Stimulated activated naive CD4-positive, alpha-beta T cell (primary cell): ENCODE results near the gene OR11A1.
"Not testable (repeated sequence)": the region's sequence is repeated elsewhere in the genome, so short reads cannot be mapped to it uniquely, and the experiment has no call there.

ENCODE experiments used
- DNase-seq, 6 experiments: peaks; one replicate each; lab custom pipeline; 2025; lab: John Stamatoyannopoulos, UW

The OR11A1 gene

DNA sequence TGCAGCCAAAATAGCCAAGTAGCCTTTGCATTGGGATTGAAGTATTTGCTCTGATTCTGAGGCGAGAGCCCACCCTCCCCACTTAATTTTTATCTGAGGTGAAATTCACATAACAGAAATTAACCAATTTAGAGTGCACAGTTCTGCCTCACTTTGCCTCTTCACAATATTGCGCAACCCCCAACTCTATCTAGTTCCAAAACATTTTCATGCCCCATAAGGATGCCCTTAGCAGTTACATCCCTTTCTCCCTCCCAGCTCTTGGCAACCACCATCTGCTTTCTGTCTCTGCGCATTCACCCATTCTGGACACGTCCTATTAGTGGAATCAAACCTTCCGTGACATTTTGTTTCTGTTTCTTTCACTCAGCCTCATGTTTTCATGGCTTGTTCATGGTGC lies 21.9 kb upstream of the OR11A1 start:
- no peak for DNase-seq

DNA sequence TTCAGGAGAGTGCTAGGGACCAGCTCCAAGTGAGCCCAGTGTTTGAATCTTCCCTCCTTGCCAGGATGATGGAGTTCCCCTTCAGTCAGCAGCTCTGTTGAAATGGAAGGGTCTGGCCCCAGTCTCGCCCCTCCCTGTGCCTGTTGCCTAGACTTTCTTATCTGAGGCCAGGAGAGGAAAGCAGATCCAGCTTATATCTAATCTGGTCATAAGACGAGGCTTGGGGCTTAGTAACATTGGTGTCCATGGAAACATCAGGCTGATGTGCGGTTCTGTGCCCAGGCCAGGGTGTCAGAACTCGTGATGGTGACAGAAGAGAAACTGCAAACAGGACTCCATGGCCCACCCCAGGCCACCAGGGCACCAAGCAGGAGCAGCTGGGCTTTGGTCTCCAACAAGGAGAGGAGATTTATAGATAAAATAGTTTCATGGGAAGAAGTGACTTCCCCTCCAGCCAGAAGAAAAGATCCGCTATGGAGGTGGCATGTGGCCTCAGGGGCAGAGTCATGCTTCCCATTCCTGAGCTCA lies 21.1 kb upstream of the OR11A1 start:
- no peak for DNase-seq

DNA sequence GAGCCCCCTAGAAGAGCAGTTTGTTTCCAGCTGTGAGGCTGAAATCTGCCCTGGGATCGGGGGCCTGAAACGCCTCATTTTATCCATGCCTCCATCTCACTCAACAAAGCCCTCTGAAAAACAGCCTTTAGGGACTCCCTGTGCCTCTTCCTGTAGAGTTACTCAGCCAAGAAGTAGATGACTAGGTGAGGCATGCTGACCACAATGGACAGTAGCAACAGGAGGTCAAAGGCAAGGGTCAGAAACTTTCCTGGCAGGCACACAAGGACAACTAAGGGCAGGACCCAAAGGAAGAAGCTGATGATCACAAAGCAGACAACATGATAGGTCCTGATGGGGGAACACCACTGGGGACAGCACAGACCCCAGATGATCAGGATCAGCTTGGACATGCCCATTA lies 18.1 kb upstream of the OR11A1 start:
- no peak for DNase-seq

DNA sequence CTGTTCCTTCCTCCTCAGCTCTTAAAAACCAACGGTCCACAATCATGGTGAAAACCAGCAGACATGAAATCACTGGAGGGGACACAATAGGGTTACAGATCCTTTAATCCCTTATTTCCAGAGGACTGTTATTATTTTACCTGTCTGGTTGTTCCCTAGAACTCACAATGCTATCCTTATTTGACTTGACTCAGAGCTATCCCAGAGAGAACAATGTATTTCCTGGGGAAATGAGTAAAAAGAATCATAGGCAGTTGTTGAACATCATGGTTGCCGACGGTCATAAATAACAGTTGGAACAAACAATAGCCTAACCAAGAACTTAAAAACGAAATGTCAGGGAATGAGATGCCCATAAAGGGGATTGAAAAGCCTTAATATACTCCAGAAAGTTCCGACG lies 9.4 kb upstream of the OR11A1 start:
- DNase-seq, result no peak

DNA sequence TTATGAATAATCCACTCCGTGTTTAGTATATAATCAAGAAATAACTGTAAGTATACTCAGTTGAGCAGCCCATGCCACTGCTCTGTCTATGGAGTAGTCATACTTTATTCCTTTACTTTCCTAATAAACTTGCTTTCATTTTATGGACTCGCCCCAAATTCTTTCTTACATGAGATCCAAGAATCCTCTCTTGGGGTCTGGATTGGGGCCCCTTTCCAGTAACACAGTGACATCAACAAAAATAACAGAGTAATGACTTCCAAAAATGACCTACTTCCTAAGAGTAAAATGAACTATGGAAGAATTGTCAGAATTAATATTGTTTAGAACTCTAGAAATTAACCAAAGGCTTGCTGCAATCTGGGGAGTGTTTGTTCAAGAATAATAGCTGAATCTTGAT lies 8.9 kb upstream of the OR11A1 start:
- no peak for DNase-seq

DNA sequence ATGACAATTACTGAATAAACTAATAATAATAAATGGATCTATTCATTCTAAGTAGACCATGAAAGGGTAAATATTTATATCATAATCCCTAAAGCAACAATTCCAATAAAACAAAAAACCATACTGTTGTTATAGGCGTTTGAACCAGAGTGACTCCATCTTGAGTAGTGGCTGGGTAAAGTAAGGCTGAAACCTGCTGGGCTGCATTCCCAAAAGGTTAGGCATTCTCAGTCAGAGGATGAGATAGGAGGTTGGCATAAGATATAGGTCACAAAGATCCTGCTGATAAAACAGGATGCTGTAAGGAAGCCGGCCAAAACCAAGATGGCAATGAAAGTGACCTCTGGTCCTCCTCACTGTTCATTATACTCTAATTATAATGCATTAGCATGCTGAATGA lies 8.4 kb upstream of the OR11A1 start:
- no peak for DNase-seq

DNA sequence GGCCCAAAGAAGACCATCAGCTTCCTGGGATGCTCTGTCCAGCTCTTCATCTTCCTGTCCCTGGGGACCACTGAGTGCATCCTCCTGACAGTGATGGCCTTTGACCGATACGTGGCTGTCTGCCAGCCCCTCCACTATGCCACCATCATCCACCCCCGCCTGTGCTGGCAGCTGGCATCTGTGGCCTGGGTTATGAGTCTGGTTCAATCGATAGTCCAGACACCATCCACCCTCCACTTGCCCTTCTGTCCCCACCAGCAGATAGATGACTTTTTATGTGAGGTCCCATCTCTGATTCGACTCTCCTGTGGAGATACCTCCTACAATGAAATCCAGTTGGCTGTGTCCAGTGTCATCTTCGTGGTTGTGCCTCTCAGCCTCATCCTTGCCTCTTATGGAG lies 5.2 kb upstream of the OR11A1 start:
- DNase-seq, result no peak

DNA sequence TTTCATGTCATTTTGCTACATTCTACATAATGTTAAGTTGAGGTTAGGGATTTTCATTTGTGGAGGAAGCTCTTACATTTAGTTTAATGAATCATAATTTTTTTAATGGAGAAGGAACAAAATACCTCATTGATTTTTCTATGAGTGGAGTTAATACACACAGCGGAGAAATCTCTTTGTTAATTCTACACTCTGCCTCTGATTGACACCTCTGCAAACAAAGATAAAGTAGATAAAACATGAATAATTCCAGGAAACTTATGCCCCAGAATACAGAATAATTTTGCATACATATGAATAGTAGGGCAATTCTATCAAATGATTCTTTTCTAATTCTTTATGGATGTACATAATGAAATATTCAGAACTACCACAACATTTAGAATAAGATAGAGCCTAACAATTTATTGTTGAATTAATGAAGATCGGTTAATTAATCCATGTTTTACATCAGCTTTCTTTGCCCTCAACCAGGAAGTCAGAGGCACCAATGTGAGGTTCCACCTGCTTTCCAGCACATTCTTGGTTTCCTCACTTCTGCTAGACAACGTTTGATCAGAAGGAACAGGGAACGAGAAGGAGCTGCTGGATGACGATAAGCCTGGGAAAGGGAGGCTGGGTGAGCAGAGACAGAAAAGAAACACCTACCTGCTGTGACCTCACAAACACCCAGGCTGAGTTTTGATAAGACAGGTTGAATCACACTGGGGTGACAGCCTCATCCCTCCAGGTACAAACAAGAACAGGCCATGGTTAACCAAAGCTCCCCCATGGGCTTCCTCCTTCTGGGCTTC lies 4.3 kb upstream of the OR11A1 start:
- no peak for DNase-seq

DNA sequence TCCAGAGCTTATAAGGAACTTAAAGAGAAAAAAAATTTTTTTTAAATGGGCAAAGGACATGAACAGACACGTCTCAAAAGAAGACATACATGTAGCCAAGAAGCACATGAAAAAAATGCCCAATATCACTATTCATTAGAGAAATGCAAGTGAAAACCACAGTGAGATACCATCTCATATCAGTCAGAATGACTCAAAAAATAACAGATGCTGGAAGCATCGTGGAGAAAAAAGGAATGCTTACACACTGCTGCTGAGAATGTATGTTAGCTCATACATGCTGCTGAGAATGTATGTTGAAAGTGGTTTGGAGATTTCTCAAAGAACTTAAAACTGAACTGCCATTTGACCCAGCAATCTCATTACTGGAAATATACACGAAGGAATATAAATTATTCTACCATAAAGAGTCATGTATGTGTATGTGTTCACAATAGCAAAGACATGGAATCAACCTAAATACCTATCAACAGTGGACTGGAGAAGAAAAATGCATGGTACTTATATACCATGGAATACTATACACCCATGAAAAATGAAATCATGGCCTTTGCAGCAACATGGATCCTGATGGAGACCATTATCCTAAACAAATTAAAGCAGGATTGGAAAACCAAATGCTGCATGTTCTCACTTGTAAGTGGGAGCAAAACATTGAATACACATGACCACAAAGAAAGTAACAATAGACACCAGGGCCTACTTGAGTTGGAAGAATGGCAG lies 5.2 kb downstream of the OR11A1 start:
- no peak for DNase-seq

DNA sequence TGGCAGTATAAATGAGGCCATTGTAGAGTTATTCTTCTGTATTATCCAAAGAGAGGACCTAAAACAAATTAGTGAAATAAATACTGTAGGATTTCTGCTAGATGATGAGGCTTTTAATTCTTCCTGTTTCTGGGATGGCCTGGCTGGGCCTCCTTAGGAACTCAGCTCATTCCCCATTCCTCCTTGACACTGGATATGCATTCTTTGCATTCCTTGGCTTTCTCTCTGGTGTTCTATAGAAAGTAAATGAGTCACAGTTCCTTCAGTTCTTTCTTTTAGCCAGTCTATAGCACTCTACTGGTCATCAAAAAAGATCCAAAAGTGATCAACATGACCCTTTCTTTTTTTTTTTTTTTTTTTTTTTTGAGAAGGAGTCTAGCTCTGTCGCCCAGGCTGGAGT lies 9.2 kb downstream of the OR11A1 start:
- no peak for DNase-seq

DNA sequence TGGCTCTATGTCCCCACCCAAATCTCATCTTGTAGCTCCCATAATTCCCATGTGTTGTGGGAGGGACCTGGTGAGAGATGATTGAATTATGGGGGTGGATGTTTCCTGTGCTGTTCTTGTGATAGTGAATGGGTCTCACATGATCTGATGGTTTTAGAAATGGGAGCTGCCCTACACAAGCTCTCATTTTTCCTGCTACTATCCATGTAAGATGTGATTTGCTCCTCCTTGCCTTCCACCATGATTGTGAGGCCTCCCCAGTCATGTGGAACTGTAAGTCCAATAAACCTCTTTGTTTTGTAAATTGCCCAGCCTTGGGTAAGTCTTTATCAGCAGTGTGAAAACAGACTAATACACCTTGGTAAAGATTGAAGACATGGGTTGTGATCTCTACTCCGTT lies 12.8 kb downstream of the OR11A1 start:
- DNase-seq, result not testable (repeated sequence)

DNA sequence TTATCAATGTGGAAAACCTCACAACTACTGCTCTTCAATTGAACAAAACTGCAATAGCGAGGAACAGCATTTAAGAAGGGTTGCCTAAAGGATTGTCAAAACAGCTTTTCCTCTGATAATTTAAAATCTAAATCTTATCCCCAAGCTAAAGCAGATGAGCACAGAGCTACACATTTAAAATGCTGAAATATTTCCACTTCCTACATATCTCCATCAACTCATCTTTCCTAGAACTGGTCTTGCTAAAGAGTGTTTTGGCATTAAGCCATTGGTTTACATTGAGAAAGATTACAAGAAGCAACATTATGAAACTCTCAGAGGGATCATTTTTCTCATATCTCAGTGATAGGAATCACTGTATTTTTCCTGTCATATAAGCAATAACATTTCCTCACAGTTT lies 14.2 kb downstream of the OR11A1 start:
- DNase-seq, result no peak

DNA sequence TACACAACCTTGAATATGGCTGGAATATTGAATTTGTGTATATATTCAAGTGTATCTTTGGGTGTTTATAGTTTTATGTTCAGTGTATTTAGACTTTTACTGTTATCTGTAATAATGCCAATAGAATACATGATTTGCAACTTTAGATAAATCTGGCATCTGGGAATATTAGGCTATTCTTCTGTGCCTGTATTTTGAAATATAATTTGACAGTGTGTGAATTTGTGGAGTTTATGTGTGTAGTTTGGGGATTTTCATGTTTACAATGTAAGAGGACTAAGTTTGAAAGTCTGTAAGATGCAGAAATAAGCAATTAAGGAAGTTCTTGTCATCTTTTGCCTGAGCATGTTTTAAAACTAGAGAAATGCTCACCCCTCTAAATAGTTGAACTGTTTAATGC lies 17.9 kb downstream of the OR11A1 start, which contains the start of gene OR10C1:
OR10C1 (plus strand) TSS at position 301 of the 400 bp plus-strand sequence. CDS start 710 bp downstream, outside the sequence.
- DNase-seq, result no peak

DNA sequence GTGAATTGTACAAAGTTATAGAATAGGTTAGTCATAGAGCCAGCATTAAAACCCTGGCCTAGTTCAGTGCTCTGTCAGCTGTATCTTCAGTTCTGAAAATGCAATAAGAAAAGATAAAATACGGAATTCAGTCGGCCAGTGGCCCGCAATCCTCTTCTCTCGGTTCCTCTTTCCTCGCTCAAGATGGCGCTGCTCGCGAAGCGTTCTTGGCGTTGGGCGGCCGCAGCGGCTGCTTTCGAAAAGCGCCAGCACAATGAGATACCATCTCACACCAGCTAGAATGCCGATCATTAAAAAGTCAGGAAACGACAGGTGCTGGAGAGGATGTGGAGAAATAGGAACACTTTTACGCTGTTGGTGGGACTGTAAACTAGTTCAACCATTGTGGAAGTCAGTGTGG lies 20.1 kb downstream of the OR11A1 start:
- DNase-seq, result not testable (repeated sequence)

DNA sequence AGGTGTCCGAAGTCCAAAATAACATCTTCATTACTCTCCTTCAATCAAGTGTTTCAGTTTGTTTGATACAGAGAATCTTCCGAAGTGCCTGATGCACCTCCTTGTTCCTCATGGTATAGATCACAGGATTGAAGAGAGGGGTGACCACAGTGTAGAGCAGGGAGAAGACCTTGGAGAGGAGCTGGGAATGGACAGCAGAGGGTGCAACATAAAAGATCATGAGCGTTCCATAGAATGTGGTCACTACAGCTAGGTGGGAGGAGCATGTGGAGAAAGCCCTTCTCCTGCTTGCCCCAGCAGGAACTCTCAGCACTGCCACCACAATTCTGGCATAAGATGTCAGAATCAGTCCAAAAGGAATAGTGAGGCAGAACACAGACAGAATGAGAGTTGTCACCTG lies 30.2 kb downstream of the OR11A1 start:
- no peak for DNase-seq

DNA sequence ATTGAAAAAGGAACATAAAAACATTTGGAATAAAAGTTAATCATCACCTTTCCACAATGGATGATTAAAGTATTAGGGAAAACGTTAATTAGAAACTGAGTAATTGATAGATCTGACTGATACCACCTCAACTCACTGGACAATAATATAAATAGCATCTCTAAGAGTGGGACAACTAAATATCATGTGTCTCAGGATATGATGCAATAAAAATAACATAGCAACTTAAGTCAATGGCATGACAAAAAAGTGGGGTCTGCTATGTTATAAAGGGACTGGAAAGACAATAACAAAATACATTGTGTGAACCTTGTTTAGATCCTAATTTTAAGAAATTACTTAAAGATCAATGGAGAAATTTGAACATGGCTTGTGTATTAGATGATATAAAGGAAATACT lies 31.8 kb downstream of the OR11A1 start:
- DNase-seq, result no peak

DNA sequence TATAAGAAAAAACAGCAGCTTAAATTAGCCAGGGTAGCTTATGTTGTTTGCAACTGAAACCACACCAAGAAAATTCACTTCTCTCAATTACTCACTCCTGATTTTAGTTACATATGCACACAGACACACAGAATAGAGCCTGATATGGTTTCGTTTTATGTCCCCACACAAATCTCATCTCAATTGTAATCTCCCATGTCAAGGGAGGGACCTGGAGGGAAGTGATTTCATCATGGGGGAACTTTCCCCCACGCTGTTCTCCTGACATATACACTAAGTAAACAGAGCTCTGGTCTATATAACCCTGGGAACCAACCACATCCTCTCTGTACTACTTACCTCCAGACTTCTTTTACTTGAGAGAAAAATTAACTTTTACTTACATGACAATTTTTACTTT lies 32.3 kb downstream of the OR11A1 start:
- no peak for DNase-seq

DNA sequence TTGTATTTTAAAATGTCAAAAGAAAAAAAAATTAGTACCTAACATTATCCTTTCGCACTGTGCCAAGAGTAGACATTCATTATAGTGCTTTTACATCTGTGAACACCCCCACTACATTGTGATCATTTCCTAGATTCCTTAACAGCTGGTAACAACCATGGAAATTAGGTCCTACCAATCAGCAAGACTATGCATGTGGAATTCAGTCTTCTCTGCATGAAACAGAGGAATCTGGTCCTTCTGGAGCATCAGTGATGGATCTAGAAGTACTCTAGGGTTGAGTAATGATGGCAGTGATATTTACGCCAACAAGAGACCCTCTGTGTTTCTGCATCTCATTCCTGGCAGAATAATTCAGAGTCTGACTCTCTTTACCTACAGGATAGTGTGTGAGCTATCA lies 32.7 kb downstream of the OR11A1 start:
- no peak for DNase-seq

DNA sequence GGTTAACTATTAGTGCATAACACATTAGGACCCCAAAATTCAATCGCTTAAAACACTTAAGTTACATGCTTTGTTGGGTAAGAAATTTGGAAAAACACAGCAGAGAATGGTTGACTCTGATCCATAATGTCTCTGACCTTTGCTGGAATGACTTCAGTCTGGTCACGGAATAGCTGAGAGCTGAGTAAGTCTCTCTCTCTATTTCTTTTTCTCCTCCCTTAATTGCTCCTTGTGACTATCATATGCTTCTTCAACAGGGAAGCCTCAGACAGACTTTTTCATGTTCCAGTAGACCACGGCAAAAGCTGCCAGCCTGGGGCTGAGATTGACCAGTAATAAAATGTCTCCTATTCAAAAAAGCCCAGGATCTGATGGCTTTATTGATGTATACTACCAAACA lies 37.4 kb downstream of the OR11A1 start:
- DNase-seq, result no peak

DNA sequence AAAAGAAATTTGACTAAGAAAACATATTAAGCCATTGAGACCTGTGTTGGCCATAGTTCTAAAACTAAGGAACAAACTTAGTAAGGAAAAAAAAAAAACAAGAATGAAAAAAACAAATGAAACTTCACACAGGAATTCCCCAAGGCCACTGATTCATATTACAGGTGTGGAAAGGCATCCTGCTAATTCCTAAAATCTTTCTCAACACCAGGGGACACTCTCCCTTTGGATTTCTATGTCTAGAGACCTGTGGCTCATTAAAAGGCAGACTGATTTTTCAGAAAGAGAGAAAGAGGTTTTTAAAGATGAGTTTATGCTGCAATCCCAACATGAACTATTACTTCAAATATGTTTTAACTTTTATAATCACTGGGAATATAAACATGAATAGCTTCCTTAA lies 42.3 kb downstream of the OR11A1 start, which contains the start of gene OR12D1:
OR12D1 (plus strand) TSS at position 341 of the 400 bp plus-strand sequence.
- DNase-seq, result no peak

DNA sequence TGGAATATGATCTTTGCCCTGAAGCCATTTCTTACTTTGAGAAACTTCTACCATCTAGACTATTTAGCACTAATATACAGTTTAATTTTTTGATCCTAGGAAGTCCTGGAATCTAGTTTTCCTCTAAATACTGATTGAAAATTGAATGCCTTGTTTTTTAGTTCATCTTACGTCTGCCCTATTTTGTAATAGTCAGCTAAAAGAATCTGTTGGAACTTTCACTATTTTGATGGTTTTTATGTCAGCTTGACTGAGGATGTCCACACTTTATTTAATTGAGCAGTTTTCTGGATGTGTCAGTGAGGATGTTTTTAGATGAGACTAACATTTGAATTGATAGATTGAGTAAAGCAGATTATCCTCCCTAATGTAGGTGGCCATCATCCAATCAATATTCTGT lies 53.1 kb downstream of the OR11A1 start:
- no peak for DNase-seq

DNA sequence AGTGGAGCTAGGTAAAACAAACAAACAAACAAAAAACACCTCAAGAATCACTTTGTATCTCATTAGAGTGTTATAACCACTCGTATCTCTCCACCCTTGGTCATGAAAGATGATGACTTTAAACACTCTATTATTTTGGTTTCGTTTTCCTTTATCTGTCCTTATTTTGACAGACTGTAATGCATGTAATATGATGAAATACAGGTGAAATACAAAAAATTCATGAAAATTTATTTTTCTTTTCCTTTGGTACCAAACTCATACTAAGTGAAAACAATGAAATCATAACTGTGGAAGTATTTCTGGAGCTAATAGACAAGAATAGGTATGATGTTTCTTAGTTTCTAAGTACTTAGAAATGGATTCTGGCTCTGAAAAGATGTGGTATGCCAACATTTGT lies 57.3 kb downstream of the OR11A1 start:
- DNase-seq, result no peak

DNA sequence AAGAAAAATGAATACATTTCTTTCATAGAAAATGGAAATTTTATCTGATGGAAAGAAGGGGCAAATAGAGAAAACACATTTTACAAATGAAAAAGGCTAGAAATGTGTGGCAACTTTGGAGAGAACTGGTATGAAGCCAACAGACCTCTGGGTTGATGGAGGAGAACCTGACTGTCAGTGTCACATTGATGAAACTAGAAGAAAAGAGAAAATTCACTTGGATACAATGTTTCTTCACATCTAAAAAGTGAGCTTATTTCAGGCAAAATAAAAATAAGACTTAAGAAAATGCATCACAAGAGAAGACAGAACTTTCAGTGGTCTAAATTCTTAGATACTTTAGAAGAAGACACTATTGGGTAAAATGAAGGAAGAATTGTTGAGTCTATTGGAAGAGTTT lies 61.5 kb downstream of the OR11A1 start, which contains the start of gene OR12D2:
OR12D2 (plus strand) TSS at position 301 of the 400 bp plus-strand sequence. CDS start 1,069 bp downstream, outside the sequence.
- DNase-seq, result no peak
